NB4 (cell line): Measurements from ENCODE around the gene SERPINB8.

Source experiments
- DNase-seq: peaks from one replicate; pipeline ENCODE4 v3.0.0; 2010; ENCODE audit warnings: low read depth
- H3K4me3 ChIP-seq: one replicate; pipeline ENCODE4 v1.5.1; 2011; ENCODE audit warnings: mild to moderate bottlenecking, low read depth, low read length, moderate library complexity
- MYC ChIP-seq: IDR thresholded peaks from 2 replicates; pipeline ENCODE4 v1.6.1; 2011; ENCODE audit warnings: low read depth, low read length
- POLR2A ChIP-seq: IDR thresholded peaks from 2 replicates; pipeline ENCODE4 v1.6.1; 2011; ENCODE audit warnings: mild to moderate bottlenecking; ENCODE audit not compliant: insufficient read length; ENCODE audit errors: extremely low read depth
- TF ChIP-seq, protein P1 (sequence below): IDR thresholded peaks from one replicate; pipeline ENCODE4 v1.5.1; 2012; ENCODE audit warnings: low read depth, low read length
- TF ChIP-seq, protein P2 (sequence below): IDR thresholded peaks from 2 replicates; pipeline ENCODE4 v1.6.1; 2011; ENCODE audit warnings: low read depth, low read length

Gene SERPINB8

DNA sequence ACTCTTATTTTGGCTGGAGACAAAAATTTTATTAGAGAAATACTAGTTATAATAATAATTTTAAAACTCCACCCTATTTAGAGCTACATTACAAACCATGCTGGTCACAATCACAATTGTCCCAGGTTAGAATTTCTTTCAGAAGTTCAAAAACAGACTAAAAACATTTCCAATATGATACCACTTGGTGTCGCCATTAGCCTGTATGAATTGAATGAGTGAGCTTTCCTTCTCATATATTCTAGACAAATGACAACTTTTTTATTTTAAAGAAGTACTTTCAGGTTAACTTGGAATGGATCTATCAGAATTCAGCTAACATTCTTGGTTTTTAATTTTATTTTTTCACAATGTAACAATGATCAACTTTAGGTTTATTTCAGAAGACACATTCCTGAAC, 48.0 kb downstream of the SERPINB8 start:
- TF ChIP-seq POLR2A = no peak
- TF ChIP-seq, protein P1, sequence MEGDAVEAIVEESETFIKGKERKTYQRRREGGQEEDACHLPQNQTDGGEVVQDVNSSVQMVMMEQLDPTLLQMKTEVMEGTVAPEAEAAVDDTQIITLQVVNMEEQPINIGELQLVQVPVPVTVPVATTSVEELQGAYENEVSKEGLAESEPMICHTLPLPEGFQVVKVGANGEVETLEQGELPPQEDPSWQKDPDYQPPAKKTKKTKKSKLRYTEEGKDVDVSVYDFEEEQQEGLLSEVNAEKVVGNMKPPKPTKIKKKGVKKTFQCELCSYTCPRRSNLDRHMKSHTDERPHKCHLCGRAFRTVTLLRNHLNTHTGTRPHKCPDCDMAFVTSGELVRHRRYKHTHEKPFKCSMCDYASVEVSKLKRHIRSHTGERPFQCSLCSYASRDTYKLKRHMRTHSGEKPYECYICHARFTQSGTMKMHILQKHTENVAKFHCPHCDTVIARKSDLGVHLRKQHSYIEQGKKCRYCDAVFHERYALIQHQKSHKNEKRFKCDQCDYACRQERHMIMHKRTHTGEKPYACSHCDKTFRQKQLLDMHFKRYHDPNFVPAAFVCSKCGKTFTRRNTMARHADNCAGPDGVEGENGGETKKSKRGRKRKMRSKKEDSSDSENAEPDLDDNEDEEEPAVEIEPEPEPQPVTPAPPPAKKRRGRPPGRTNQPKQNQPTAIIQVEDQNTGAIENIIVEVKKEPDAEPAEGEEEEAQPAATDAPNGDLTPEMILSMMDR = peak; percentile 11
- peak; percentile 44 for DNase-seq
- no peak overlapping the region for H3K4me3 ChIP-seq

DNA sequence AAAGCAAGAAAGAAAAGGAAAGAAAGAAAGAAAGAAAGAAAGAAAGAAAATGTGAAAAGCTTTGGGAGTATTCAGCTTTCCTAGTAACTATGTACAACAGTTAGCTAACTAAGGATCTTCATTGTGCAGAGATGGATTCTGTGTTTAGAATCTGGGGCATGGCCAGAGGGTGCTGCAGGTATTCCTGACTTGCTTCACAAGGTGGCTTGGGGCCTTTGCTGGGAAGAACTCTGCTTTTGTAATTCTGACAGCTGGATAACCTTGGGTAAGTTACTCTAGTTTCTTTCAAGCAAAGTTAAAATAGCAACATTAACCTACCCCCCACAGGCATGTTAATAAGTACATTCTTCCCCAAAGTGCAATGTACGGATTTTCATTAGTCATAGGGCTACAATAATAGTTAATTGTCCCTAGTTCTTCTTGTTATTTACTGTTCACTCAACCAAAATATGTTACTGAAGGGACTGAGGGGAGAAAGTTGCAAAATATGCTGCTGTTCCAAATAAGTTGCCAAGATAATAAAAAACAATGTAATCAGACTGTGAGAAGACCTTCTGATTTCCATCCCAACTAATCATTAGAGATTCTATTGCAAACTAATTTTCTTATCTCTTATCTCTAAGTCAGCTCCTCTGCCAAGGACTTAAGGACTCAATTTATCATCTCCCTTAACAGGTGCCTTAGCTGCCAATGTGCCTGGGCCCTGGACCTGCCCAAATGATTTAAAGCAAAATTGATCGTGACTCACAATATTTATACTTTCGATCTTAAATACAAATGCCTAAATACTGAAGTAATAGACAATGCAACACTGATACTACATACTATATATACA, 50.3 kb downstream of the SERPINB8 start:
- TF ChIP-seq, protein P2, sequence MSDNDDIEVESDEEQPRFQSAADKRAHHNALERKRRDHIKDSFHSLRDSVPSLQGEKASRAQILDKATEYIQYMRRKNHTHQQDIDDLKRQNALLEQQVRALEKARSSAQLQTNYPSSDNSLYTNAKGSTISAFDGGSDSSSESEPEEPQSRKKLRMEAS = no peak
- no peak for DNase-seq
- no peak overlapping the region for H3K4me3 ChIP-seq

DNA sequence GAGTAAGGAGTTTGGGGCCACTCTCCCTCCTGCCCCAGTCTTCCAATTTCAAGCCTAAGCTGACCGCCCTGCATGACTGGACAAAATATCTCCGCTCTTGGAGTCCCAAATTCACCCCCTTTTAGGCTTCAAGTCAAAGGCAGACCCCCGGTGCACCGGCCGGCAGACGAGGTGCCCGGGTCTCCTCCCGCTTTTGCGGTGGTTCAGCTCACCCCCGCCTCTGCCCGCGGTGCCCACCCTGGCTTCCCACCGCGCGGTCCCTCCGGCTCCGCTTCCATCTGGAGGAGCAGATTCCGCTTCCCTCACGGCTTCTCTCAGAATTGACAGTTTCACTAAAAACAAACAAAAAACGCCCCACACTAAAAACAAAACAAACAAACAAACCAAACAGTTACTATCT, 56.5 kb downstream of the SERPINB8 start:
- no peak for DNase-seq
- TF ChIP-seq, protein P2 = no peak
- H3K4me3 ChIP-seq = no peak overlapping the region

DNA sequence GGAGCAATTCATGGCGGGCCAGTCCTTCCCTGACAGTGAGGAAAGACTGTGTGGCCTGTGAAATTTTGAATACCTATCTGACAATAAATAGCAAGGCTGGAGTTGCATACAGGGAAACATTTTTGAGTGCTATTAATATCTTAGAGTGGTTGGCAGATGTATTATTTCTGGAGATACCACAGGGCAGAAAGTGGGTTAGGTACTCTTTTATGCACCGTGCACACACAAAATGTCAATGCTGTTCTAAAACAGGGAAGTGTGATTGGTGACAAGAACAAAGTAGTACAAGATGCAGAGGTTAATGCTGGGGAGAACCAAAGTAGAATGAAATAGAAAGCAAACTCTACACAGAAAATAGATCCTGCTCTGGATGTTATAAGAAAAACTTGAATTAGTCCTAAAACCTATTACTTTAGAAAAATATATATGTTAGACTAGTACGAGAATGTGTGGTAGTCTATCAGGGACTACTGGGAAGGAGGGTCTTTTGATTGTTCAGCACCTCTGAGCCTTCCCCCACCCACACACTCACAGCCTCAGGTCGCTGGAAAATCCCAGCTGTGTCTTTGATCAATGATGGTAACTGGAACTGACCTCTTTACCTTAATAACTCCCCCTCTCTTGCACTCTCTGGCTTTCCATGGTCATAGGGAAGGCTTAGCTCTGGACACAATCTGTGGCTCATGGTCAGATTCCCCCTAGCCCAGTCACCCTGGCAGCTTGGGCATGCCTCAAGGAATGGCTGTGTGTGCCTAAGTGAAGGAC, 58.2 kb downstream of the SERPINB8 start:
- DNase-seq = no peak
- H3K4me3 ChIP-seq = no peak overlapping the region
- TF ChIP-seq, protein P1 = no peak
- TF ChIP-seq POLR2A (no peak), MYC (no peak)
- TF ChIP-seq, protein P2 = no peak

DNA sequence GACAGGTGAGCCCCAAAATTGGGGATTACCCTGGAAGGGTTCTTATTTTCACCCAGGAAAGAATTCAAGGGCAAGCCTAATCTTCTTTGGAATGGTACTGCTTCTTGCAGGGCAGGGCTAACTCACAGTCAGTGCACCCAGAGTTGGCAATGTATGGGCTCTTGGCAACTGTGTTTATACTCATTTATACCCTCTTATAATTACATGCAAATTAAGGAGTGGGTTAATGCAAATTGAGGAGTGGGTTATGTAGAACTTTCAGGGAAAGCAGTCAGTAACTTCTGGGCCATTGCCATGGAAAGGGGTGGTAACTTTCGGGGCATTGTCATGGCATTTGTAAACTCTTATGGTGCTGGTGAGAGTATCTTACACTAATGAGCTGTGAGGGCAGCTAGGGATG, 59.2 kb downstream of the SERPINB8 start:
- TF ChIP-seq MYC = no peak
- DNase-seq = no peak
- no peak overlapping the region for H3K4me3 ChIP-seq

DNA sequence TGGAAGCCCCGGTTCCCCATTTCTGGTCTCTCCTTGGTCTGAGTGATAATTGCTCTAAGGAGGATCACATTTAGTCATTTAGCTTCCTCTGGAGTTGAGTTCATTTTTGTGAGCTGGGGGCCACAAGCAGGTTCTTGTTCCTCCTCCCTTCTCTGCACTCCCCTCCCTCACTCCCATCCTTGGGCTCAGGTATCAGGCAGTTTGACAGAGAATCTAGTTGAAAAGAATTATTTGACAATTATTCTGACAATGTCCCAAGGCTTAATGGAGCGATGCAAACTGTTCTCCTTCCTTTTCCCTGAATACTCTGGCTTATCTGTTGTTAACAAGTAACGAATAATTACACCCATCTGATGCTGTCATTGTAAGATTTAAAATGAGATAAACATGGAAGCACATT, 61.5 kb downstream of the SERPINB8 start:
- TF ChIP-seq, protein P1 = no peak
- TF ChIP-seq MYC (no peak), POLR2A (no peak)
- TF ChIP-seq, protein P2 = no peak
- no peak overlapping the region for H3K4me3 ChIP-seq
- DNase-seq = no peak

DNA sequence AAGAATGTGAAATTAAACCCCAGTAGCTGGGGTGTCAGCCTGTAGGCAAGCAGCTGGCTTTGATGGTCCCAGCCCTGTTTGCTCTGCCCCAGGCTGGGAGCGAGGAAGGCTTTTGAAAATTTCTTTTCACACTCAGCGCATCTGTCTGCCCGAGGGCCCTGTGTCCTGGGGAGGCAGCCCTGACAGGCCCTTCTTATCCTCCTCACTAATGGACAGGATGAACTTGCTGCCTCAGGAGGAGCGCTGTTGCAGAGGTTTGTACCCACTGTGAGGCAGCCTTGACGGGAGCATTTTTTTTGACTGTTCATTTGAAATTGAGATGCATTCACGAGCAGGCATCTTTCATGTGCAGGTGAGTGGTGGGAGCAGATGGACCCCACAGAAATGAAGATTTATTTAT, 62.4 kb downstream of the SERPINB8 start:
- TF ChIP-seq, protein P1 = no peak
- TF ChIP-seq, protein P2 = no peak
- no peak for TF ChIP-seq MYC
- TF ChIP-seq POLR2A = no peak
- no peak for DNase-seq
- H3K4me3 ChIP-seq = no peak overlapping the region
